IPS-18c (cell line): Measurements from ENCODE around the gene GPR68.
"Not testable (repeated sequence)": the region's sequence is repeated elsewhere in the genome, so short reads cannot be mapped to it uniquely, and the experiment has no call there.

Experiments used
- H3K4me3 ChIP-seq: 2 replicates; pipeline ENCODE4 v1.7.0; 2013; ENCODE audit warnings: low read depth, mild to moderate bottlenecking, low read length, moderate library complexity; ENCODE audit not compliant: insufficient read depth
- H3K9me3 ChIP-seq: one replicate; pipeline ENCODE4 v1.6.1; 2013; ENCODE audit warnings: mild to moderate bottlenecking, low read length, moderate library complexity; ENCODE audit not compliant: control insufficient read depth, insufficient read depth

Gene GPR68

GRCh38 chr14:91223028-91223783 is 21.3 kb downstream of the GPR68 start:
- no peak overlapping the region for H3K4me3 ChIP-seq
- no peaks in the 10 kb centered on the region for H3K9me3 ChIP-seq

- Histone ChIP-seq H3K9me3 (no peaks in the 10 kb centered on the region), H3K4me3 (no peak overlapping the region)
Measured at GRCh38 chr14:91221270-91221669, 23.2 kb downstream of the GPR68 start.

GRCh38 chr14:91220581-91221000 is 23.9 kb downstream of the GPR68 start:
- Histone ChIP-seq H3K4me3 (no peak overlapping the region), H3K9me3 (no peaks in the 10 kb centered on the region)

GRCh38 chr14:91219517-91220389 is 24.8 kb downstream of the GPR68 start:
- no peak overlapping the region for H3K4me3 ChIP-seq
- H3K9me3 ChIP-seq = no peaks in the 10 kb centered on the region

- no peaks in the 10 kb centered on the region for H3K9me3 ChIP-seq
- H3K4me3 ChIP-seq = no peak overlapping the region
Measured at GRCh38 chr14:91218014-91218413, 26.5 kb downstream of the GPR68 start.

- Histone ChIP-seq H3K4me3 (no peak overlapping the region), H3K9me3 (no peaks in the 10 kb centered on the region)
Measured at GRCh38 chr14:91216731-91217226, 27.7 kb downstream of the GPR68 start.

GRCh38 chr14:91215381-91215780 is 29.1 kb downstream of the GPR68 start:
- Histone ChIP-seq H3K9me3 (no peaks in the 10 kb centered on the region), H3K4me3 (no peak overlapping the region)

GRCh38 chr14:91214306-91214705 is 30.2 kb downstream of the GPR68 start:
- Histone ChIP-seq H3K9me3 (no peaks in the 10 kb centered on the region), H3K4me3 (no peak overlapping the region)

- H3K9me3 ChIP-seq = no peaks in the 10 kb centered on the region
- no peak overlapping the region for H3K4me3 ChIP-seq
Measured at GRCh38 chr14:91211017-91211416, 33.5 kb downstream of the GPR68 start.

GRCh38 chr14:91207008-91207407 is 37.5 kb downstream of the GPR68 start:
- H3K4me3 ChIP-seq = no peak overlapping the region
- H3K9me3 ChIP-seq = no peaks in the 10 kb centered on the region

GRCh38 chr14:91205459-91205858 is 39.0 kb downstream of the GPR68 start:
- Histone ChIP-seq H3K4me3 (no peak overlapping the region), H3K9me3 (no peaks in the 10 kb centered on the region)

GRCh38 chr14:91204657-91205056 is 39.8 kb downstream of the GPR68 start:
- H3K4me3 ChIP-seq = no peak overlapping the region
- H3K9me3 ChIP-seq = peaks cover 3% of the 10 kb centered on the region

GRCh38 chr14:91202234-91202974 is 42.1 kb downstream of the GPR68 start:
- no peak overlapping the region for H3K4me3 ChIP-seq
- peaks cover 3% of the 10 kb centered on the region for H3K9me3 ChIP-seq

GRCh38 chr14:91200802-91201201 is 43.7 kb downstream of the GPR68 start:
- not testable (repeated sequence) for H3K9me3 ChIP-seq, H3K4me3 ChIP-seq

- H3K4me3 ChIP-seq = no peak overlapping the region
- peaks cover 3% of the 10 kb centered on the region for H3K9me3 ChIP-seq
Measured at GRCh38 chr14:91197631-91198030, 46.9 kb downstream of the GPR68 start.

GRCh38 chr14:91195881-91196280 is 48.6 kb downstream of the GPR68 start:
- no peak overlapping the region for H3K4me3 ChIP-seq
- peaks cover 3% of the 10 kb centered on the region for H3K9me3 ChIP-seq

GRCh38 chr14:91193069-91193468 is 51.4 kb downstream of the GPR68 start:
- Histone ChIP-seq H3K4me3 (no peak overlapping the region), H3K9me3 (no peaks in the 10 kb centered on the region)
